K562 (cell line): ENCODE measurements around the gene TMC2. TPM values are rescaled to one million over a fixed set of nuclear protein-coding genes. Genes with fewer than 3 reads are reported as not detected.

ENCODE experiments used
- FOXA3 ChIP-seq, 2 experiments: fragments of 450-650 bp in 1 of 2; sonication (generic) in 1 of 2; formaldehyde crosslinking; IDR thresholded peaks in 1 of 2; conservative IDR thresholded peaks in 1 of 2; 2 replicates each; pipeline versions ENCODE4 v1.4.0 to v1.8.0; 2020 to 2022; ENCODE audit warnings: mild to moderate bottlenecking in 2 of 2, missing genetic modification reagents in 1 of 2
- HSF4 ChIP-seq: fragments of 250-450 bp; sonication (Bioruptor Pico); IDR thresholded peaks from 2 replicates; pipeline ENCODE4 v2.1.2; 2022; ENCODE audit warnings: mild to moderate bottlenecking, moderate library complexity, borderline replicate concordance
- KDM4B ChIP-seq, 2 experiments: fragments of 450-650 bp in 1 of 2; sonication (generic) in 1 of 2; IDR thresholded peaks; 2 replicates each; pipeline ENCODE4 v1.6.1; 2016 to 2017; ENCODE audit warnings: borderline replicate concordance in 2 of 2, antibody characterized with exemption in 1 of 2, low read depth in 1 of 2, mild to moderate bottlenecking in 1 of 2
- MAFG ChIP-seq: fragments of 450-650 bp; conservative IDR thresholded peaks from 2 replicates; pipeline ENCODE4 v1.6.1; 2016; ENCODE audit warnings: missing genetic modification characterization, missing compliant biosample characterization
- NCOR1 ChIP-seq: fragments of 450-650 bp; IDR thresholded peaks from 2 replicates; pipeline ENCODE4 v1.6.1; 2016; ENCODE audit warnings: mild to moderate bottlenecking, moderate library complexity
- PURB ChIP-seq: sonication (generic); formaldehyde crosslinking; IDR thresholded peaks from 2 replicates; pipeline ENCODE4 v1.9.0; 2021; ENCODE audit warnings: low read depth, mild to moderate bottlenecking, missing genetic modification reagents
- SRSF7 ChIP-seq: fragments of 200-400 bp; formaldehyde crosslinking; optimal IDR thresholded peaks from 2 replicates; pipeline ENCODE3; 2017; ENCODE audit warnings: mild to moderate bottlenecking, low read depth, low read length
- TEAD2 ChIP-seq: fragments of 450-650 bp; IDR thresholded peaks from 2 replicates; pipeline ENCODE4 v1.6.1; 2016; ENCODE audit warnings: missing genetic modification characterization, control low read depth, missing compliant biosample characterization
- TOE1 ChIP-seq, 2 experiments: fragments of 450-650 bp in 1 of 2; sonication (generic) in 1 of 2; formaldehyde crosslinking in 1 of 2; IDR thresholded peaks; 2 replicates each; pipeline versions ENCODE4 v1.7.1 to v1.8.0; 2016 to 2022; ENCODE audit warnings: borderline replicate concordance in 2 of 2, mild to moderate bottlenecking in 2 of 2, antibody characterized with exemption in 1 of 2, inconsistent platforms in 1 of 2, low read depth in 1 of 2, missing genetic modification reagents in 1 of 2, moderate library complexity in 1 of 2
- ZNF165 ChIP-seq: fragments of 250-450 bp; sonication (Bioruptor Pico); IDR thresholded peaks from 2 replicates; pipeline ENCODE4 v1.4.0; 2020; ENCODE audit warnings: borderline replicate concordance
- ZNF174 ChIP-seq: fragments of 250-450 bp; sonication (Bioruptor Pico); IDR thresholded peaks from 2 replicates; pipeline ENCODE4 v1.4.0; 2020; ENCODE audit warnings: mild to moderate bottlenecking
- ZNF717 ChIP-seq: fragments of 250-450 bp; sonication (Bioruptor Pico); IDR thresholded peaks from 2 replicates; pipeline ENCODE4 v1.5.0; 2021
- polyA plus RNA-seq, 8 experiments: library from polyadenylated mRNA; depleted of rRNA in 4 of 8; stranded (reverse) in 5 of 8; unstranded in 3 of 8; fragments of >200 nt; fragmentation: Nextera tagmentation in 2 of 8; fragmentation: Illumina TruSeq in 1 of 8; extraction: Ambion mirVana in 2 of 8; extraction: Trizol in 1 of 8; gene quantifications; 2 replicates each; pipeline versions ENCODE4 v1.2.1 to v1.2.3, GENCODE V29; 2011 to 2014; ENCODE audit warnings: inconsistent platforms in 1 of 8, missing spikeins in 1 of 8
- total RNA-seq, 7 experiments: library from RNA; depleted of rRNA in 6 of 7; stranded (reverse); fragments of >200 nt in 6 of 7; fragmentation: Illumina TruSeq in 2 of 7; extraction: Trizol in 2 of 7; gene quantifications; 2 replicates each; pipeline versions ENCODE4 v1.2.1 to v1.2.3, GENCODE V29; 2011 to 2021; ENCODE audit warnings: low replicate concordance in 1 of 7
- TF ChIP-seq, protein P1 (sequence below): fragments of 250-450 bp; sonication (Bioruptor Pico); IDR thresholded peaks from 2 replicates; pipeline ENCODE4 v1.8.0; 2022; ENCODE audit warnings: inconsistent platforms, mild to moderate bottlenecking, moderate library complexity, borderline replicate concordance
- TF ChIP-seq, protein P2 (sequence below): fragments of 250-450 bp; sonication (Bioruptor Pico); IDR thresholded peaks from 2 replicates; pipeline ENCODE4 v1.4.0; 2020
- TF ChIP-seq, protein P3 (sequence below), 2 experiments: IDR thresholded peaks in 1 of 2; conservative IDR thresholded peaks in 1 of 2; 2 replicates each; pipeline ENCODE4 v1.6.1; 2016; ENCODE audit warnings: low read depth in 2 of 2, mild to moderate bottlenecking in 1 of 2, missing compliant biosample characterization in 1 of 2, missing genetic modification characterization in 1 of 2, moderate library complexity in 1 of 2

TMC2 gene
- total and polyA plus RNA-seq, 9 of the 15 experiments (the other 6 are each of a cell fraction or from before 2014, with no cell fraction given), result not detected

DNA sequence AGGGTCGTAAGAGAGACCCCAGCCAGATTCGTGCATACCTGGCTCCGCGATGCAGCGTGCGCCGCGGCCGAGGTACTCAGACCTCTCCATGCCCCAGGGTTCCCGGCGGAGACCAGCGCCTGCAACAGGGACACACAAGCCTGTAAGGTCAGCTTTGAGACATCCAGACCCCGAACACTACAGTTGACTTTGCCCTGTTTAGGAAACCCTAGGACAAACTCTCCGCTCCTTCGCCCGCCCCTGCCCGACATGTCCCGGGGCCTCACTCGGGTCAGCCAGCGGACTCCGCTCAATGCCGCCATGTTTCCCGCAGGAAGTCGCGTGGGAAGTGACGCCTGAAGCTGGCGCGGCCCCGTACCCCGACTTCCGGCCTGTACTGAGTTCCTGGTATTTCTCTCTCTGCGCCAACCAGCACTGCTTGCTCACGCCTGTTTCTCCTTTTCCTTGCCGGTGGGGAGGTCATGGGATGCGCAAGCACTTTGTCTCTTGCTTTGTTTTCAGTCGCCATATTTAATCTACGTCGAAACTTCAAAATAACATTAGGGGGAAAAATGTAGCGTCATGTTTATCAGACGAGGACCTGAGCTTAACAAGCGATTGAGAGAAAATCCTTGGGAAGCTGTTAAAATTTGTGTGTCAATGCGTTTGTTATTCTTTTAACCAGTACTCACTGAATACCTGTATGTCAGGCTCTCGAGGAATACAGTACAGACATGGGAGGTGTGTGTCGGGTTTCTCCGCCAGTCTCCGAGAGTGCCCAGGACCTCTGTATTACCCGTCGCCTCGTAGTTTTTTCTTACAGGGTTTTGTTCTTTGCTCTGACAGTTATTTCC is 127.7 kb downstream of the TMC2 start, which contains the start of gene IDH3B (continued):
- TF ChIP-seq MAFG, result 0 out of 2 replicates have a peak, but pooled peaks have one; percentile 7
- TF ChIP-seq ZNF717 (CRISPR knock-in tag), result no peak
- no peak for TF ChIP-seq PURB (CRISPR knock-in tag)
- no peak for TF ChIP-seq SRSF7
- 0 out of 2 replicates have a peak, but pooled peaks have one; percentile 18 for TF ChIP-seq NCOR1
- TF ChIP-seq KDM4B (IDR thresholded peaks at IDR 0.05; ENCODE audit: borderline replicate concordance in 2 of 2, low read depth in 1 of 2), result peak in 1 of 2 experiments; percentile 91; a peak in 2 of 4 replicates
- no peak for TF ChIP-seq ZNF174
- TF ChIP-seq FOXA3 (CRISPR knock-in tag; conservative IDR thresholded peaks at IDR 0.05 in 1 of 2, IDR thresholded peaks at IDR 0.05 in 1 of 2), result peak in 1 of 2 experiments; percentile 69; a peak in 2 of 4 replicates
- no peak for TF ChIP-seq ZNF165 (CRISPR knock-in tag)
- TF ChIP-seq, protein P1, sequence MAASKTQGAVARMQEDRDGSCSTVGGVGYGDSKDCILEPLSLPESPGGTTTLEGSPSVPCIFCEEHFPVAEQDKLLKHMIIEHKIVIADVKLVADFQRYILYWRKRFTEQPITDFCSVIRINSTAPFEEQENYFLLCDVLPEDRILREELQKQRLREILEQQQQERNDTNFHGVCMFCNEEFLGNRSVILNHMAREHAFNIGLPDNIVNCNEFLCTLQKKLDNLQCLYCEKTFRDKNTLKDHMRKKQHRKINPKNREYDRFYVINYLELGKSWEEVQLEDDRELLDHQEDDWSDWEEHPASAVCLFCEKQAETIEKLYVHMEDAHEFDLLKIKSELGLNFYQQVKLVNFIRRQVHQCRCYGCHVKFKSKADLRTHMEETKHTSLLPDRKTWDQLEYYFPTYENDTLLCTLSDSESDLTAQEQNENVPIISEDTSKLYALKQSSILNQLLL, result no peak
- 0 out of 2 replicates have a peak, but pooled peaks have one; percentile 36 for TF ChIP-seq TEAD2 (tag)
- TF ChIP-seq HSF4 (CRISPR knock-in tag), result no peak
- 0 out of 2 replicates have a peak, but pooled peaks have one; percentile 43 for TF ChIP-seq TOE1 (IDR thresholded peaks at IDR 0.05; ENCODE audit: borderline replicate concordance)
- TF ChIP-seq TOE1 (CRISPR knock-in tag; IDR thresholded peaks at IDR 0.05; ENCODE audit: borderline replicate concordance, low read depth), result no peak
- TF ChIP-seq, protein P2, sequence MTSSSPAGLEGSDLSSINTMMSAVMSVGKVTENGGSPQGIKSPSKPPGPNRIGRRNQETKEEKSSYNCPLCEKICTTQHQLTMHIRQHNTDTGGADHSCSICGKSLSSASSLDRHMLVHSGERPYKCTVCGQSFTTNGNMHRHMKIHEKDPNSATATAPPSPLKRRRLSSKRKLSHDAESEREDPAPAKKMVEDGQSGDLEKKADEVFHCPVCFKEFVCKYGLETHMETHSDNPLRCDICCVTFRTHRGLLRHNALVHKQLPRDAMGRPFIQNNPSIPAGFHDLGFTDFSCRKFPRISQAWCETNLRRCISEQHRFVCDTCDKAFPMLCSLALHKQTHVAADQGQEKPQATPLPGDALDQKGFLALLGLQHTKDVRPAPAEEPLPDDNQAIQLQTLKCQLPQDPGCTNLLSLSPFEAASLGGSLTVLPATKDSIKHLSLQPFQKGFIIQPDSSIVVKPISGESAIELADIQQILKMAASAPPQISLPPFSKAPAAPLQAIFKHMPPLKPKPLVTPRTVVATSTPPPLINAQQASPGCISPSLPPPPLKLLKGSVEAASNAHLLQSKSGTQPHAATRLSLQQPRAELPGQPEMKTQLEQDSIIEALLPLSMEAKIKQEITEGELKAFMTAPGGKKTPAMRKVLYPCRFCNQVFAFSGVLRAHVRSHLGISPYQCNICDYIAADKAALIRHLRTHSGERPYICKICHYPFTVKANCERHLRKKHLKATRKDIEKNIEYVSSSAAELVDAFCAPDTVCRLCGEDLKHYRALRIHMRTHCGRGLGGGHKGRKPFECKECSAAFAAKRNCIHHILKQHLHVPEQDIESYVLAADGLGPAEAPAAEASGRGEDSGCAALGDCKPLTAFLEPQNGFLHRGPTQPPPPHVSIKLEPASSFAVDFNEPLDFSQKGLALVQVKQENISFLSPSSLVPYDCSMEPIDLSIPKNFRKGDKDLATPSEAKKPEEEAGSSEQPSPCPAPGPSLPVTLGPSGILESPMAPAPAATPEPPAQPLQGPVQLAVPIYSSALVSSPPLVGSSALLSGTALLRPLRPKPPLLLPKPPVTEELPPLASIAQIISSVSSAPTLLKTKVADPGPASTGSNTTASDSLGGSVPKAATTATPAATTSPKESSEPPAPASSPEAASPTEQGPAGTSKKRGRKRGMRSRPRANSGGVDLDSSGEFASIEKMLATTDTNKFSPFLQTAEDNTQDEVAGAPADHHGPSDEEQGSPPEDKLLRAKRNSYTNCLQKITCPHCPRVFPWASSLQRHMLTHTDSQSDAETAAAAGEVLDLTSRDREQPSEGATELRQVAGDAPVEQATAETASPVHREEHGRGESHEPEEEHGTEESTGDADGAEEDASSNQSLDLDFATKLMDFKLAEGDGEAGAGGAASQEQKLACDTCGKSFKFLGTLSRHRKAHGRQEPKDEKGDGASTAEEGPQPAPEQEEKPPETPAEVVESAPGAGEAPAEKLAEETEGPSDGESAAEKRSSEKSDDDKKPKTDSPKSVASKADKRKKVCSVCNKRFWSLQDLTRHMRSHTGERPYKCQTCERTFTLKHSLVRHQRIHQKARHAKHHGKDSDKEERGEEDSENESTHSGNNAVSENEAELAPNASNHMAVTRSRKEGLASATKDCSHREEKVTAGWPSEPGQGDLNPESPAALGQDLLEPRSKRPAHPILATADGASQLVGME (CRISPR knock-in tag), result no peak
- TF ChIP-seq, protein P3, sequence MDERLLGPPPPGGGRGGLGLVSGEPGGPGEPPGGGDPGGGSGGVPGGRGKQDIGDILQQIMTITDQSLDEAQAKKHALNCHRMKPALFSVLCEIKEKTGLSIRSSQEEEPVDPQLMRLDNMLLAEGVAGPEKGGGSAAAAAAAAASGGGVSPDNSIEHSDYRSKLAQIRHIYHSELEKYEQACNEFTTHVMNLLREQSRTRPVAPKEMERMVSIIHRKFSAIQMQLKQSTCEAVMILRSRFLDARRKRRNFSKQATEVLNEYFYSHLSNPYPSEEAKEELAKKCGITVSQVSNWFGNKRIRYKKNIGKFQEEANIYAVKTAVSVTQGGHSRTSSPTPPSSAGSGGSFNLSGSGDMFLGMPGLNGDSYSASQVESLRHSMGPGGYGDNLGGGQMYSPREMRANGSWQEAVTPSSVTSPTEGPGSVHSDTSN (CRISPR knock-in tag; IDR thresholded peaks at IDR 0.05; ENCODE audit: low read depth), result no peak
- TF ChIP-seq, protein P3 (tag; conservative IDR thresholded peaks at IDR 0.05; ENCODE audit: low read depth), result no peak
